AG09319 (cell line): ENCODE results near the gene SLC11A1.

ENCODE experiments used
- DNase-seq: peaks from one replicate; pipeline ENCODE4 v3.0.0-alpha.2; 2010; ENCODE audit warnings: low read depth; ENCODE audit errors: extremely low read depth
- CTCF ChIP-seq: IDR thresholded peaks from 2 replicates; pipeline ENCODE4 v1.5.1; 2011; ENCODE audit warnings: low read depth, mild to moderate bottlenecking, inconsistent platforms, low read length, moderate library complexity

The SLC11A1 gene

GRCh38 chr2:218394298-218395089 is 12.4 kb downstream of the SLC11A1 start:
- DNase-seq = no peak

GRCh38 chr2:218395090-218395444 is 13.0 kb downstream of the SLC11A1 start:
- TF ChIP-seq CTCF = no peak
- DNase-seq = no peak

More at GRCh38 chr2:218394298-218395089, 12.4 kb downstream of the SLC11A1 start:
- TF ChIP-seq CTCF = no peak

GRCh38 chr2:218395456-218395825 is 13.4 kb downstream of the SLC11A1 start:
- DNase-seq = no peak
- TF ChIP-seq CTCF = no peak

GRCh38 chr2:218395826-218396687 is 14.0 kb downstream of the SLC11A1 start:
- TF ChIP-seq CTCF = peak; percentile 62
- DNase-seq = peak; percentile 97

- no peak for DNase-seq
Observed at GRCh38 chr2:218396688-218397462, 14.8 kb downstream of the SLC11A1 start.

GRCh38 chr2:218397463-218397819 is 15.4 kb downstream of the SLC11A1 start:
- no peak for TF ChIP-seq CTCF
- DNase-seq = no peak

More at GRCh38 chr2:218396688-218397462, 14.8 kb downstream of the SLC11A1 start:
- no peak for TF ChIP-seq CTCF
